ENCODE measurements around the gene ZNF639. TPM values are rescaled to one million over a fixed set of nuclear protein-coding genes. Genes with fewer than 3 reads are reported as not detected.
"Not testable (repeated sequence)": the region's sequence is repeated elsewhere in the genome, so short reads cannot be mapped to it uniquely, and the experiment has no call there.

The ZNF639 gene
- total RNA-seq, 1 experiment from 2014 or later, result 47.5 TPM

DNA sequence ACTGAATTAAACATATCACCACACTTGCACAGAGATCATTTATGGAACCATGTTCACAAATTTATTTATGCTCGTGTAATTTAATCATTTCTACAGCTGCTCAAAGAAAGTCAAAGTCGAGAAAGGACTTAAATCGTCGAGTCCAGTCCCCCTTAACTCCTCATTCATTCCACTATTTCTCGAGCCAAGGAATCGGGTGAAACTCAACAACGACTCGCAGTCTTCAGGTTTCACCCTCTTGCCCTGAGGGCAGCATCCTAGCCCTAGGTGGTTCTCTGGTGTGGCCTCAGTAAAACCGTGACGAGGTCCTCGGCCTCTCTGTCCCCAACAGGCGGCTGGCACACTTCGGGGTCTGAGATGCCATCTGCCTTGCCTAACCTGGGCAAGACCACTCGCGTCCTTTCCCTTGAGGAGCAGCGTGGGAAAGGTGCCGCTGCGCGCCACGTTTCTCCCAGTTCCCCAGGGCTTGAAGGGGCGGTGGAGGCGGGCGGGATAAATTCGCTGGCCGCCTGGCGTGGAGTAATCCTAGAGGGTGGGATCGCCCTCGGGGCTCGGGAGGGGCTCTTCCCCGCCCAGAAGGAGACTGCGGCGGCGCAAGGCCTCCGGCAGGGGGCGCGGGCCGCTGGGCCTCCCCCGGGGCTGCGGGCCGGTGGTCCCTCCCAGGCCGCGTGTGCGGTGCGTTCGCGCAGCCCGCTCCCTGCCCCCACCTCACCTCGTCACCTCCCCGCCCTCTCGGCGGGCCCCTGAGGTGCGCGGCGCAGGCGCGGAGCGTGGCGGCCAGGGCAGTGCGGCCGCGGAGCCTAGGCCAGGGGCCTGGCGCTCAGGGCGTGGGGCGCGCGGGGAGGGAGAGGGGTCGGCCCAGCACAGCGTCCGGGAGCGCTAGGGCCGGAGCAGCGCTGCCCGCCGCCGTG is at the start of gene ZNF639 (continued):
- TF ChIP-seq EGR1 (IDR thresholded peaks at IDR 0.05; ENCODE audit: low read depth) (0 out of 2 replicates have a peak, but pooled peaks have one; percentile 9), YY1 (IDR thresholded peaks at IDR 0.05; ENCODE audit: extremely low read depth, insufficient replicate concordance, low read depth, low read length) (peak; percentile 16), ZFX (IDR thresholded peaks at IDR 0.05) (no peak; the same call in 1 of the 2 replicates), TCF7L2 (IDR thresholded peaks at IDR 0.05; ENCODE audit: borderline replicate concordance, extremely low read depth, insufficient read depth, insufficient read length) (peak; percentile 44)
- TF ChIP-seq, protein P1, sequence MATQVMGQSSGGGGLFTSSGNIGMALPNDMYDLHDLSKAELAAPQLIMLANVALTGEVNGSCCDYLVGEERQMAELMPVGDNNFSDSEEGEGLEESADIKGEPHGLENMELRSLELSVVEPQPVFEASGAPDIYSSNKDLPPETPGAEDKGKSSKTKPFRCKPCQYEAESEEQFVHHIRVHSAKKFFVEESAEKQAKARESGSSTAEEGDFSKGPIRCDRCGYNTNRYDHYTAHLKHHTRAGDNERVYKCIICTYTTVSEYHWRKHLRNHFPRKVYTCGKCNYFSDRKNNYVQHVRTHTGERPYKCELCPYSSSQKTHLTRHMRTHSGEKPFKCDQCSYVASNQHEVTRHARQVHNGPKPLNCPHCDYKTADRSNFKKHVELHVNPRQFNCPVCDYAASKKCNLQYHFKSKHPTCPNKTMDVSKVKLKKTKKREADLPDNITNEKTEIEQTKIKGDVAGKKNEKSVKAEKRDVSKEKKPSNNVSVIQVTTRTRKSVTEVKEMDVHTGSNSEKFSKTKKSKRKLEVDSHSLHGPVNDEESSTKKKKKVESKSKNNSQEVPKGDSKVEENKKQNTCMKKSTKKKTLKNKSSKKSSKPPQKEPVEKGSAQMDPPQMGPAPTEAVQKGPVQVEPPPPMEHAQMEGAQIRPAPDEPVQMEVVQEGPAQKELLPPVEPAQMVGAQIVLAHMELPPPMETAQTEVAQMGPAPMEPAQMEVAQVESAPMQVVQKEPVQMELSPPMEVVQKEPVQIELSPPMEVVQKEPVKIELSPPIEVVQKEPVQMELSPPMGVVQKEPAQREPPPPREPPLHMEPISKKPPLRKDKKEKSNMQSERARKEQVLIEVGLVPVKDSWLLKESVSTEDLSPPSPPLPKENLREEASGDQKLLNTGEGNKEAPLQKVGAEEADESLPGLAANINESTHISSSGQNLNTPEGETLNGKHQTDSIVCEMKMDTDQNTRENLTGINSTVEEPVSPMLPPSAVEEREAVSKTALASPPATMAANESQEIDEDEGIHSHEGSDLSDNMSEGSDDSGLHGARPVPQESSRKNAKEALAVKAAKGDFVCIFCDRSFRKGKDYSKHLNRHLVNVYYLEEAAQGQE (IDR thresholded peaks at IDR 0.05; ENCODE audit: low read depth), result no peak

DNA sequence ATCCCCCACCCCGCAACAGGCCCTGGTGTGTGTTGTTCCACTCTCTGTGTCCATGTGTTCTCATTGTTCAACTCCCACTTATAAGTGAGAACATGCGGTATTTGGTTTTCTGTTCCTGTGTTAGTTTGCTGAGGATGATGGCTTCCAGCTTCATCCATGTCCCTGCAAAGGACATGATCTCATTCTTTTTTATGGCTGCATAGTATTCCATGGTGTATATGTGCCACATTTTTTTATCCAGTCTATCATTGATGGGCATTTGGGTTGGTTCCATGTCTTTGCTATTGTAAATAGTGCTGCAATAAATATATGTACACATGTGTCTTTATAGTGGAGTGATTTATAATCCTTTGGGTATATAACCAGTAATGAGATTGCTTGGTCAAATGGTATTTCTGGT is 48.4 kb upstream of the ZNF639 start:
- ATAC-seq; CTCF ChIA-PET; intact Hi-C loops (cut with micrococcal nuclease); POLR2A ChIA-PET; H3K4me3 ChIP-seq (replicated peaks in 1 of 2; ENCODE audit: low read depth in 1 of 2, low read length in 2 of 2); H3K9ac ChIP-seq (ENCODE audit: low read length); H2AFZ ChIP-seq (ENCODE audit: low read depth, low read length, poor library complexity, severe bottlenecking); DNase-seq (ENCODE audit: low read depth, low spot score); H3K9me2 ChIP-seq (ENCODE audit: insufficient read depth); H3K4me2 ChIP-seq (ENCODE audit: low read length); RAD21 ChIA-PET (ENCODE audit: low non-redundant PET in 1 of 2, low total read pairs in 2 of 2, uncharacterized antibody in 2 of 2, unreplicated experiment in 2 of 2); H3K79me2 ChIP-seq (ENCODE audit: insufficient read depth, low read length); H3K9me3 ChIP-seq (ENCODE audit: control insufficient read depth in 1 of 2, insufficient read depth in 1 of 2, low read depth in 1 of 2, low read length in 2 of 2); H3K36me3 ChIP-seq (ENCODE audit: control insufficient read depth in 1 of 2, insufficient read depth in 2 of 2, low read length in 2 of 2); BruUV-seq (replicated peaks); H3K4me1 ChIP-seq (ENCODE audit: control insufficient read depth in 1 of 2, insufficient read depth in 2 of 2, low read length in 2 of 2); H3K27ac ChIP-seq (ENCODE audit: low read depth, low read length); H4K20me1 ChIP-seq (ENCODE audit: insufficient read depth); H3K27me3 ChIP-seq (ENCODE audit: insufficient read depth, low read length): not testable (repeated sequence)
